ENCODE results near the gene ARFGEF2. TPM values are rescaled to one million over a fixed set of nuclear protein-coding genes. Genes with fewer than 3 reads are reported as not detected.
A peak's percentile ranks its signal among the peaks of the same experiment; 100 is the strongest.

The ARFGEF2 gene
- total RNA-seq, 4 donors from 2014 or later, result 27.6 to 33.5 (median 30.1) TPM

DNA sequence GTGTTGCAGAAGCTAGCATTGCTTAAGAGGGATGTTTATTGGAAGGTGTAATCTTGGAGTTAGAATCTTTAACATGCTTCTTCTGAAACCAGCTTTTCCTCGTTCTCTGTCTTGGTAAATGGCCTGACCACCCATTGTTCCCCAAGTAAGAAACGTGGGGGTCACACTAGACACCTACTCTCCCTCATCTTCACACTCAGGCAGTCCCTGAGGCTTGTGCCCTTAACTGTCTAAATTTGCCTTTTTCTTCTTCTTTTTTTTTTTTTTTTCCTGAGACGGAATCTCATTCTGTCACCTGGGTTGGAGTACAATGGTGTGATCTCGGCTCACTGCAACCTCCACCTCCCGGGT, 16.2 kb upstream of the ARFGEF2 start:
- Histone ChIP-seq H3K9me3 (peaks cover 0 to 13% (median 0%) of the 10 kb centered on the region in 4 donors), H3K4me3 (no peak overlapping the region), H3K27ac (no peak overlapping the region), H3K4me1 (peaks cover 0 to 6% (median 2%) of the 10 kb centered on the region in 4 donors), H3K27me3 (no peaks in the 10 kb centered on the region), H3K36me3 (no peaks in the 10 kb centered on the region)
- no peak for DNase-seq (ENCODE audit: low spot score in 2 of 2)
- TF ChIP-seq EP300 (IDR thresholded peaks at IDR 0.05), result no peak
- TF ChIP-seq POLR2A (IDR thresholded peaks at IDR 0.05), result no peak
- TF ChIP-seq, protein P1, sequence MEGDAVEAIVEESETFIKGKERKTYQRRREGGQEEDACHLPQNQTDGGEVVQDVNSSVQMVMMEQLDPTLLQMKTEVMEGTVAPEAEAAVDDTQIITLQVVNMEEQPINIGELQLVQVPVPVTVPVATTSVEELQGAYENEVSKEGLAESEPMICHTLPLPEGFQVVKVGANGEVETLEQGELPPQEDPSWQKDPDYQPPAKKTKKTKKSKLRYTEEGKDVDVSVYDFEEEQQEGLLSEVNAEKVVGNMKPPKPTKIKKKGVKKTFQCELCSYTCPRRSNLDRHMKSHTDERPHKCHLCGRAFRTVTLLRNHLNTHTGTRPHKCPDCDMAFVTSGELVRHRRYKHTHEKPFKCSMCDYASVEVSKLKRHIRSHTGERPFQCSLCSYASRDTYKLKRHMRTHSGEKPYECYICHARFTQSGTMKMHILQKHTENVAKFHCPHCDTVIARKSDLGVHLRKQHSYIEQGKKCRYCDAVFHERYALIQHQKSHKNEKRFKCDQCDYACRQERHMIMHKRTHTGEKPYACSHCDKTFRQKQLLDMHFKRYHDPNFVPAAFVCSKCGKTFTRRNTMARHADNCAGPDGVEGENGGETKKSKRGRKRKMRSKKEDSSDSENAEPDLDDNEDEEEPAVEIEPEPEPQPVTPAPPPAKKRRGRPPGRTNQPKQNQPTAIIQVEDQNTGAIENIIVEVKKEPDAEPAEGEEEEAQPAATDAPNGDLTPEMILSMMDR (IDR thresholded peaks at IDR 0.05), result peak in 1 of 5 experiments; percentile 6
- WGBS, 2 donors, result 63 to 67% methylated on average over 5 of the region's 5 CpGs

DNA sequence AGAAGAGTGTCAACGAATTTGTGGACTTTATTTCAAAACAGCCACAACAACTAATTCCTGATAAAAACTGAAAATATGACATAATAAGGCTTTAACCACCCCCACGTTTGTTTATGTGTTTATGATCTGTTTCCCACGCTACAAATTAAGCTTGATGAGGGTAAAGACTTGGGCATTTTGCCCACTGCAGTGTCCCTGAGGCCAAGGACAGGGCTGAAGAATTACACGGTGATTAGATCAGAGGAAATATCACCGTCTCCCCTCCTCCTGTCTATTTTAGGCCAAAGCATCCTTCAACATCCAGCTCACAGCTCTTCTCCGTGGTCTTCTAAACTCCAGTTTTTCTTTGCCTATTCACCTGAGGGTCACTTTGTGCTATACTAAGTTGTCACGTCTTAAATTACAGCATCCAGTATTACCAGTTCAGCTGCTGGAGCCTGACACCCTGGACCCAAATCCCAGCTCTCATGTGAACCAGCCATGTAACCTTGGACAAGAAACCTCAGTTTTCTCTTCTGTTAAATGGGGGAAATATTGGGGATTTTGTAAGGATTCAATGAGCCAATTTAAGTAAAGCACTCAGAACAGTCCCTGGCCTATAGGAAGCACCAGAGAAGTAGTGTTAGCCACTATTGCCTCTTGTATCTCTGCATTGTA, 15.2 kb upstream of the ARFGEF2 start:
- peaks cover 0 to 13% (median 0%) of the 10 kb centered on the region in 4 donors for H3K9me3 ChIP-seq
- no peak overlapping the region for H3K4me3 ChIP-seq
- DNase-seq (ENCODE audit: low spot score in 2 of 2), result no peak
- no peak overlapping the region for H3K27ac ChIP-seq
- WGBS, 2 donors, result 48 to 56% methylated on average over 7 of the region's 7 CpGs
- peaks cover 0 to 6% (median 2%) of the 10 kb centered on the region in 4 donors for H3K4me1 ChIP-seq
- H3K27me3 ChIP-seq, result no peaks in the 10 kb centered on the region
- H3K36me3 ChIP-seq, result no peaks in the 10 kb centered on the region
- TF ChIP-seq, protein P1 (IDR thresholded peaks at IDR 0.05), result no peak
- TF ChIP-seq POLR2A (IDR thresholded peaks at IDR 0.05) (no peak), EP300 (IDR thresholded peaks at IDR 0.05) (no peak)

DNA sequence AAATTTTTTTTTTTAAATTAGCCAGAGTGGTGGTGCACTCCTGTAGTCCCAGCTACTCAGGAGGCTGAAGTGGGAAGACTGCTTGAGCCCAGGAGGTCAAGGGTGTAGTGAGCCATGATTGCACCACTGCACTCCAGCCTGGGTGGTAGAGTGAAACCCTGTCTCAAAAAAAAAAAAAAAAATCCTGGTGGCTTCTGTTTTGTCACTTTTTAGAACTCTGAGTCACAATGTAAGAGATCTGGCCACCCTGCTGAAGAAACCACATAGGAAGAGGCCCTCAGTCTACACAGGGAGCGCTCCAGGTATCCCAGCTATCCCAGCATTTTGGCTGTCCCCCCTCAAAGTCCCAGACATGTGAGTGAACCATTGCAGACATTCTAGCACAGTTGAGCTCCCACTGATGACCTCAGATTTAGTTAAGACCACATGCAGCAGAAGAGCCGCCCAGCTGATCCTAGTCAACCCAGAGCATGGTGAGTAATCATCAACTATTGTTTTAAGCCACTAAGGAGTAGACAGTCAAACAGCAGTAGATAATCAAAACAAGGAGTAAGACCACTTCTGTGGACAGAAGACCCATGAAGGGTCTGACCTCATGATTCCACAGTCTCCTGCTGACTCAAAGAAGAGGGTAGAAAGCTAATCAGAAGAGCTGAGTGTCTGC, 12.7 kb upstream of the ARFGEF2 start:
- no peak for TF ChIP-seq EP300 (IDR thresholded peaks at IDR 0.05)
- no peak for TF ChIP-seq POLR2A (IDR thresholded peaks at IDR 0.05)
- TF ChIP-seq, protein P1 (IDR thresholded peaks at IDR 0.05), result no peak

DNA sequence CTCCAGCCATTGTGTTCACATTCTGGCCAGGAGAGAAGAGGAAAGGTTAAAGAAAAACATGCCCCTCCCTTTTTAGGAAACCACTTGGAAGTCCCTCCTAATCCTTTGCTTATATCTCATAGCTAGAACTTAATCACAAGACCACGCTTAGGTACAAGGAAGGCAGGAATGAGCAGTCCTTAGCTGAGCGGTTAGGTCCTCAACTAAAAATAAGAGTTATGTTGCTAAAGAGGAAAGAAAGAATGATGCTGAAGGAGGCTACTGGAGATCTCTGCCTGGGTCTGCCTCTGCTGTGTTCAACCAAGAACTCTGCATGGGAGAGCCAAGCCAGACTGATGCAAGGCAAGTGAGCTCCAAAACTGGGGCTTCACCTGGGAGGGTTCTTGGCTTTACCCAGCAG, 11.6 kb upstream of the ARFGEF2 start:
- WGBS, 2 donors, result 94 to 95% methylated on average over 2 of the region's 2 CpGs
- Histone ChIP-seq H3K4me1 (peaks cover 0 to 1% (median under 1%) of the 10 kb centered on the region in 4 donors), H3K27me3 (no peaks in the 10 kb centered on the region), H3K27ac (no peak overlapping the region), H3K4me3 (no peak overlapping the region), H3K9me3 (peaks cover 0 to 13% (median 0%) of the 10 kb centered on the region in 4 donors), H3K36me3 (no peaks in the 10 kb centered on the region)
- DNase-seq (ENCODE audit: low spot score in 2 of 2), result no peak
- no peak for TF ChIP-seq POLR2A (IDR thresholded peaks at IDR 0.05)
- TF ChIP-seq, protein P1 (IDR thresholded peaks at IDR 0.05), result no peak
- TF ChIP-seq EP300 (IDR thresholded peaks at IDR 0.05), result no peak

More for the DNA sequence above, 12.7 kb upstream of the ARFGEF2 start:
- peaks cover 0 to 13% (median 0%) of the 10 kb centered on the region in 4 donors for H3K9me3 ChIP-seq
- no peak overlapping the region for H3K27ac ChIP-seq
- H3K27me3 ChIP-seq, result no peaks in the 10 kb centered on the region
- H3K4me1 ChIP-seq, result peaks cover 0 to 6% (median 2%) of the 10 kb centered on the region in 4 donors
- no peak overlapping the region for H3K4me3 ChIP-seq
- H3K36me3 ChIP-seq, result no peaks in the 10 kb centered on the region
- WGBS, 2 donors, result 87 to 90% methylated on average over 2 of the region's 2 CpGs
- no peak for DNase-seq (ENCODE audit: low spot score in 2 of 2)

DNA sequence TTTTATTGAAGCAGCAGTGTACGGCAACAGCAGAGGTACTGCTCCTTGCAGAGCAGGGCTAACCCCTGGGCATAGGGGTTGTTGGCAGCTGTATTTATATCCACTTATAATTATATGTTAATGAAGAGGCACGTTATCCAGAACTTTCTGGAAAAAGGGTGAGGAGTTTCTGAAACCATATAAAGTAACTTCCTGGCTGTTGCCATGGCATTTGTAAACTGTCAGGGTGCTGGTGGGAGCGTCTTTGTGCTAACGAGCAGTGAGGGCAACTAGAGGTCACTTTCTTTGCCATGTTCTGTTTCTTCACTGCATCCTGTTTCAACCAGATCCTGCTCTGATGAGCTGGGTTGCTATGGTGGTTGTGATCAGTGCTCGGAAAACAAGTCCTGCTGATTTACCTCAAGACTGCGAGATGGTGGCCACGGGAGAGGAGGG, 11.1 kb upstream of the ARFGEF2 start:
- TF ChIP-seq, protein P1 (IDR thresholded peaks at IDR 0.05), result no peak
- TF ChIP-seq EP300 (IDR thresholded peaks at IDR 0.05), result no peak
- TF ChIP-seq POLR2A (IDR thresholded peaks at IDR 0.05), result no peak
- no peaks in the 10 kb centered on the region for H3K27me3 ChIP-seq
- peaks cover 0 to 13% (median 0%) of the 10 kb centered on the region in 4 donors for H3K9me3 ChIP-seq
- no peaks in the 10 kb centered on the region for H3K4me1 ChIP-seq
- no peaks in the 10 kb centered on the region for H3K36me3 ChIP-seq
- DNase-seq (ENCODE audit: low spot score in 2 of 2), result no peak
- no peak overlapping the region for H3K27ac ChIP-seq
- no peak overlapping the region for H3K4me3 ChIP-seq
- 38% methylated on average over 7 of the region's 7 CpGs for WGBS, 2 donors
